SU-DHL-6 (cell line): ENCODE measurements around the gene ARHGEF3.

Experiments used
- H2AFZ ChIP-seq: fragments of 200-600 bp; sonication (generic); 2 replicates; pipeline ENCODE4 v1.6.1; 2014; ENCODE audit warnings: low read depth, mild to moderate bottlenecking, moderate library complexity, mixed read lengths, antibody characterized with exemption, low read length; ENCODE audit not compliant: severe bottlenecking
- H3F3A ChIP-seq: fragments of 200-600 bp; shearing (Covaris generic); 2 replicates; pipeline ENCODE4 v1.6.0; 2016; ENCODE audit warnings: antibody characterized with exemption, mild to moderate bottlenecking; ENCODE audit not compliant: insufficient read depth
- H3K27ac ChIP-seq: fragments of 200-600 bp; sonication (generic); 2 replicates; pipeline ENCODE4 v1.5.1; 2016; ENCODE audit warnings: low read depth, mild to moderate bottlenecking, low read length, moderate library complexity, mixed read lengths
- H3K27me3 ChIP-seq: fragments of 200-600 bp; sonication (generic), shearing (Covaris generic); 2 replicates; pipeline ENCODE4 v1.6.0; 2014; ENCODE audit warnings: mild to moderate bottlenecking, low read length
- H3K36me3 ChIP-seq: fragments of 200-600 bp; sonication (generic); 2 replicates; pipeline ENCODE4 v1.6.1; 2014; ENCODE audit warnings: mild to moderate bottlenecking, low read length, mixed read lengths
- H3K4me2 ChIP-seq: fragments of 300-600, 200-600 bp; shearing (Covaris generic), sonication (generic); 2 replicates; pipeline ENCODE4 v1.6.0; 2014; ENCODE audit warnings: low read length, low read depth, mild to moderate bottlenecking; ENCODE audit not compliant: poor library complexity, severe bottlenecking
- H3K4me3 ChIP-seq: fragments of 200-600 bp; sonication (generic); 2 replicates; pipeline ENCODE4 v1.5.1; 2014; ENCODE audit warnings: antibody characterized with exemption, low read length, mild to moderate bottlenecking, mixed read lengths; ENCODE audit not compliant: insufficient read depth, poor library complexity, severe bottlenecking
- H3K79me2 ChIP-seq: fragments of 200-600 bp; sonication (generic); 2 replicates; pipeline ENCODE4 v1.6.1; 2014; ENCODE audit warnings: mild to moderate bottlenecking, low read length, moderate library complexity; ENCODE audit not compliant: insufficient read depth
- H3K9ac ChIP-seq: fragments of 200-600 bp; sonication (generic); 2 replicates; pipeline ENCODE4 v1.7.0; 2014; ENCODE audit warnings: mild to moderate bottlenecking, low read length
- H3K9me2 ChIP-seq: fragments of 200-600 bp; sonication (generic); replicated peaks from 2 replicates; pipeline ENCODE4 v1.6.1; 2014; ENCODE audit warnings: low read length; ENCODE audit not compliant: insufficient read depth
- H3K9me3 ChIP-seq: fragments of 200-600 bp; sonication (generic); 2 replicates; pipeline ENCODE4 v1.6.1; 2014; ENCODE audit warnings: low read length, mixed read lengths; ENCODE audit not compliant: insufficient read depth
- H4K20me1 ChIP-seq: fragments of 200-600 bp; sonication (generic); 2 replicates; pipeline ENCODE4 v1.6.1; 2014; ENCODE audit warnings: low read depth, mild to moderate bottlenecking, antibody characterized with exemption, low read length, moderate library complexity, mixed read lengths
- EZH2phosphoT487 ChIP-seq: fragments of 200-600 bp; sonication (generic), shearing (Covaris generic); conservative IDR thresholded peaks from 2 replicates; pipeline ENCODE4 v1.6.1; 2018; ENCODE audit warnings: mild to moderate bottlenecking, antibody characterized with exemption, low read length, moderate library complexity, mixed read lengths
- TF ChIP-seq, protein P1 (sequence below): fragments of 200-600 bp; sonication (generic); IDR thresholded peaks from one replicate; pipeline ENCODE4 v1.5.1; 2017; ENCODE audit warnings: antibody characterized with exemption, mild to moderate bottlenecking, low read length, moderate library complexity; ENCODE audit not compliant: insufficient read depth, poor library complexity, severe bottlenecking

ARHGEF3 gene

DNA sequence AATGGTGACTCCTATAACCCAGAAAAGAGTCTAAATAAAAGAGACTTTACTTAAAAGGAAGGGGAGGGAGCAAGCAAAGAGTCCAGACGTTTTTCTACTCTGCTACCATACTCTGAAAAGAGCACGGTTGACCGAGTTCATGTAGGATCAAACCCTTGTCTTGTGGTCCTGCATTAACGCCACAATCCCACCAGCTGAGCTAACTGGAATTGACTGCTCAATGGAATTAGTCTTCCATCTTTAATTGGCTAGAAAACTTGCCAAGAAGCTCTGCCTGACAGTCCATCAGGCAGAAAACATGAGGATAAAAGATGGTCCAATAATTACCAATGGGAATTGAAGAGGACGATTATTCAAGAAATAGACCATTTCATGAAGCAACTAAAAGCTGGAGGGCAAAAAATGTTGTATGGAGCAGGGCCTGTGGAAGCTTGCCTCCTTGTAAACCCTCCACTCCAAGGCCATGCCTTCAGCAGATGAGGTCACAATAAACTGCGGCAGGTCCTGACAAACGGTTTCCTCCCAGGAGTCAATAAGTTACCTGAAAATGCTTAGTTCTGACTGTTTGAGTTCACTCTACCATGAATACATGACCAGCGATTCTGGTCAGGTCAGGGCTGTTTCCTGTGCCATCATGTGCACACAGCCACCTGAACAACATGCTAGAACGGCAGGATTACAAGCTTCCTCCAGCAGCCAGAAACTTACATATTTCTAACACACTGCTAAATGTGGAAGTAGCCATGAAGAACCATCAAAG lies 35.6 kb upstream of the ARHGEF3 start:
- Histone ChIP-seq H2AFZ (no peak overlapping the region), H3K9ac (no peak overlapping the region), H3K4me2 (no peak overlapping the region), H3K9me3 (no peaks in the 10 kb centered on the region), H3F3A (no peaks in the 10 kb centered on the region), H4K20me1 (no peaks in the 10 kb centered on the region), H3K27me3 (no peaks in the 10 kb centered on the region), H3K79me2 (no peaks in the 10 kb centered on the region), H3K36me3 (no peaks in the 10 kb centered on the region), H3K4me3 (no peak overlapping the region), H3K27ac (no peak overlapping the region), H3K9me2 (no peaks in the 10 kb centered on the region)
- TF ChIP-seq EZH2phosphoT487, result no peak
- TF ChIP-seq, protein P1, sequence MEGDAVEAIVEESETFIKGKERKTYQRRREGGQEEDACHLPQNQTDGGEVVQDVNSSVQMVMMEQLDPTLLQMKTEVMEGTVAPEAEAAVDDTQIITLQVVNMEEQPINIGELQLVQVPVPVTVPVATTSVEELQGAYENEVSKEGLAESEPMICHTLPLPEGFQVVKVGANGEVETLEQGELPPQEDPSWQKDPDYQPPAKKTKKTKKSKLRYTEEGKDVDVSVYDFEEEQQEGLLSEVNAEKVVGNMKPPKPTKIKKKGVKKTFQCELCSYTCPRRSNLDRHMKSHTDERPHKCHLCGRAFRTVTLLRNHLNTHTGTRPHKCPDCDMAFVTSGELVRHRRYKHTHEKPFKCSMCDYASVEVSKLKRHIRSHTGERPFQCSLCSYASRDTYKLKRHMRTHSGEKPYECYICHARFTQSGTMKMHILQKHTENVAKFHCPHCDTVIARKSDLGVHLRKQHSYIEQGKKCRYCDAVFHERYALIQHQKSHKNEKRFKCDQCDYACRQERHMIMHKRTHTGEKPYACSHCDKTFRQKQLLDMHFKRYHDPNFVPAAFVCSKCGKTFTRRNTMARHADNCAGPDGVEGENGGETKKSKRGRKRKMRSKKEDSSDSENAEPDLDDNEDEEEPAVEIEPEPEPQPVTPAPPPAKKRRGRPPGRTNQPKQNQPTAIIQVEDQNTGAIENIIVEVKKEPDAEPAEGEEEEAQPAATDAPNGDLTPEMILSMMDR, result no peak

DNA sequence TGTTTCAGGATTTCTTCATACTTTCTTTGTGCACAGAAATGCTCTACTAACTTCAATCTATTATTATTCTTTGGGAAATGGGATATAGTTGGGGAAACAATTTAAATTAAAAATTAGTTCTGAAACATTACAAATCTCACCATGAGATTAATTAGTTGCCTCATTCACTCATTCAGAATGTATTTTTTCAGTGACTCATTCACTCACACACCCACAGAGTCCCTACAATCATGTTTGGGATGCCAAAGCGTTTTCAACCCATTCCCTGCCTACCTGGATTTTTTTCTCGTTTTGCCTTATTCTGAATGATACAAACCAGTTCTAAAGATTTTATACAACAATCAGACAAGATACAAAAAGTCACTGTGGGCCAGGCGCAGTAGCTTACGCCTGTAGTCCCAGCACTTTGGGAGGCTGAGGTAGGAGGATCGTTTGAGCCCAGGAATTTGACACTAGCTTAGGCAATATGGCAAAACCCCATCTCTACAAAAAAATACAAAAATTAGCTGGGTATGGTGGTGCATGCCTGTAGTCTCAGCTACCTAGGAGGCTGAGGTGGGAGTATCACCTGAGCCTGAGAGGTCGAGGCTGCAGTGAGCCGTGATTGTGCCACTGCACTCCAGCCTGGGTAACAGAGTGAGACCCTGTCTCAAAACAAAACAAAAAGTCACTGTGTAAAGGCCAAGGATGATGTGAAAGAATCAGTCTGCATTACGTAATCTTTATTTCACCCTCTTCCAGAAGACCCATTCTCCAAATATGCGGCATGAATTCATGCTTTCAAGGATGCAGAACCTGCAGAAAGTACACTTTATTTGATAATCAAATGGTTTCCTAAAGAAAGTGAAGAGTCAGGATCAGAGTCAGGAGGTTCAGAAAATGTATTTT lies 34.8 kb upstream of the ARHGEF3 start:
- Histone ChIP-seq H3K9me3 (no peaks in the 10 kb centered on the region), H4K20me1 (no peaks in the 10 kb centered on the region), H2AFZ (no peak overlapping the region), H3K4me3 (no peak overlapping the region), H3K27ac (no peak overlapping the region), H3K9me2 (no peaks in the 10 kb centered on the region), H3K36me3 (no peaks in the 10 kb centered on the region), H3K9ac (no peak overlapping the region), H3K4me2 (no peak overlapping the region), H3K27me3 (no peaks in the 10 kb centered on the region), H3F3A (no peaks in the 10 kb centered on the region), H3K79me2 (no peaks in the 10 kb centered on the region)
- TF ChIP-seq, protein P1, result no peak
- TF ChIP-seq EZH2phosphoT487, result no peak

DNA sequence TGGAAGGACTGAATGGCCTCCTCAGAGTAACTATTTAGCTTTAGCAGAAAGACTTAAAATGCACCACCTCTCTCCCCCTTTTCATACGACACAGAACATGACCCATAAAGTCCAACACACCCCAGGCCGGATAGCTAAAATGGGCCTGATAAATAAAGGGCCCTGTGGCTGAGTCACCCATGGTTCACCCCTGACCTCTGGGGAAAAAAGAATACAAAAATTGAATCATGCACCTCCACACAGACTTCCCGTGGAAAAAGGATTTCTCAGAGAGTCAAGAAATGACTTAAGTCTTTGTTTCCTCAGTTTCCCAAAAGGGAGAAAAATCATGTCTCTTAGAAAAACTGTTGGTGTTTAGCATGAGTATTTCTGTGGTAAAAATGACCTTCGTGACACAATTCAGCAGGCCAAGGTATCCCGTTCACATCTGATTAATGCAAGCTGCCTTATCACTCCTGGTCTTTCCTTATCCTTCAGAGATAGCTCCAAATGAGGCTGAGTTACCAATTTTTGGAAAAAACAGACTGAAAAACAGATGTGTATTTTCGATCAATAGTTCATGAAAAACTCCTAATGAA lies 34.0 kb upstream of the ARHGEF3 start:
- Histone ChIP-seq H3K9ac (no peak overlapping the region), H3F3A (no peaks in the 10 kb centered on the region), H2AFZ (no peak overlapping the region)

More for the DNA sequence above, 34.0 kb upstream of the ARHGEF3 start:
- Histone ChIP-seq H3K27me3 (no peaks in the 10 kb centered on the region), H3K4me2 (no peak overlapping the region), H3K4me3 (no peak overlapping the region), H3K79me2 (no peaks in the 10 kb centered on the region), H4K20me1 (no peaks in the 10 kb centered on the region), H3K9me3 (no peaks in the 10 kb centered on the region), H3K36me3 (no peaks in the 10 kb centered on the region), H3K9me2 (no peaks in the 10 kb centered on the region), H3K27ac (no peak overlapping the region)
- TF ChIP-seq EZH2phosphoT487, result no peak
- TF ChIP-seq, protein P1, result no peak
